GM12878 (cell line): ENCODE data around the gene TOP3A. TPM values are rescaled to one million over a fixed set of nuclear protein-coding genes. Genes with fewer than 3 reads are reported as not detected.

Source experiments
- ATAC-seq: fragments of 200-7000 bp; cut with Tn5 transposase; 3 replicates; pipeline ENCODE4 v1.9.1; 2020; ENCODE audit warnings: mild to moderate bottlenecking, moderate library complexity
- BruUV-seq: library from RNA; stranded (reverse); fragments of 400-500 nt; replicated peaks from 2 replicates; lab custom pipeline; 2021; lab: Mats Ljungman, UMichigan
- CTCF ChIA-PET: fragments of 300-600 bp; sonication (Branson Sonifier 250); formaldehyde crosslinking; extraction: SDS; loops from one replicate; lab custom pipeline; 2021; ENCODE audit warnings: inconsistent platforms; lab: Yijun Ruan, JAX
- POLR2A ChIA-PET: fragments of 350-600 bp; formaldehyde crosslinking; extraction: SDS; loops from one replicate; lab custom pipeline; 2021; ENCODE audit warnings: inconsistent platforms; lab: Charles Lee
- RAD21 ChIA-PET: fragments of 300-600 bp; sonication (Branson Sonifier 250); formaldehyde crosslinking; loops from one replicate; lab custom pipeline; 2023; ENCODE audit warnings: antibody characterized with exemption; ENCODE audit not compliant: unreplicated experiment; lab: Charles Lee
- SMC1A ChIA-PET: fragments of 300-600 bp; sonication (Branson Sonifier 250); formaldehyde crosslinking; loops from one replicate; lab custom pipeline; 2023; ENCODE audit not compliant: unreplicated experiment, uncharacterized antibody; lab: Charles Lee
- DNase-seq: peaks from one replicate; pipeline ENCODE4 v3.0.0-alpha.2; 2011; ENCODE audit warnings: low read depth, low spot score
- FAIRE-seq: peaks from 3 replicates; lab custom pipeline; 2011; peaks lifted over from hg19 to GRCh38; lab: Jason Lieb, UNC
- H2AFZ ChIP-seq: 2 replicates; pipeline ENCODE4 v1.6.0; 2011; ENCODE audit warnings: low read depth, low read length, control low read depth; ENCODE audit not compliant: control insufficient read depth
- H3K27ac ChIP-seq: 2 replicates; pipeline ENCODE4 v1.5.1; 2011; ENCODE audit warnings: control low read depth; ENCODE audit not compliant: control insufficient read depth, insufficient read depth
- H3K27me3 ChIP-seq, 2 experiments: replicated peaks in 1 of 2; 2 replicates each; pipeline versions ENCODE4 v1.6.0 to v1.6.1; 2011; ENCODE audit warnings: low read length in 1 of 2; ENCODE audit not compliant: control insufficient read depth in 2 of 2, insufficient read depth in 2 of 2
- H3K36me3 ChIP-seq, 2 experiments: 2 replicates each; pipeline ENCODE4 v1.5.1; 2011; ENCODE audit warnings: low read length in 1 of 2; ENCODE audit not compliant: control insufficient read depth in 2 of 2, insufficient read depth in 2 of 2
- H3K4me1 ChIP-seq: 2 replicates; pipeline ENCODE4 v1.6.1; 2011; ENCODE audit warnings: mild to moderate bottlenecking, low read length, moderate library complexity, mixed read lengths; ENCODE audit not compliant: control insufficient read depth, insufficient read depth
- H3K4me2 ChIP-seq: 2 replicates; pipeline ENCODE4 v1.6.0; 2011; ENCODE audit warnings: control low read depth; ENCODE audit not compliant: control insufficient read depth, insufficient read depth
- H3K4me3 ChIP-seq: fragments of 200-600 bp; sonication (generic); 2 replicates; pipeline ENCODE4 v1.5.1; 2016
- H3K79me2 ChIP-seq: 2 replicates; pipeline ENCODE4 v1.6.0; 2011; ENCODE audit warnings: low read length; ENCODE audit not compliant: control insufficient read depth, insufficient read depth
- H3K9ac ChIP-seq: 2 replicates; pipeline ENCODE4 v1.8.0; 2011; ENCODE audit warnings: low read length, control low read depth, mixed read lengths; ENCODE audit not compliant: control insufficient read depth, insufficient read depth
- H3K9me3 ChIP-seq: replicated peaks from 3 replicates; pipeline ENCODE4 v1.5.1; 2011; ENCODE audit warnings: mild to moderate bottlenecking, low read length; ENCODE audit not compliant: control insufficient read depth, insufficient read depth
- H4K20me1 ChIP-seq: 2 replicates; pipeline ENCODE4 v1.6.0; 2011; ENCODE audit not compliant: control insufficient read depth, insufficient read depth
- MTA3 ChIP-seq: IDR thresholded peaks from 2 replicates; pipeline ENCODE4 v1.6.1; 2012; ENCODE audit warnings: low read length, inconsistent platforms, borderline replicate concordance
- ZNF217 ChIP-seq: fragments of 450-650 bp; IDR thresholded peaks from 2 replicates; pipeline ENCODE4 v1.6.1; 2017; ENCODE audit warnings: antibody characterized with exemption, mild to moderate bottlenecking
- ZNF384 ChIP-seq: IDR thresholded peaks from 2 replicates; pipeline ENCODE4 v1.6.1; 2012; ENCODE audit warnings: low read depth, mild to moderate bottlenecking, low read length, improper control_type of control experiment, borderline replicate concordance
- whole genome bisulfite sequencing: methylation state at CpG from one replicate; pipeline ENCODE4 v1.1.6; 2016; ENCODE audit warnings: low lambda C conversion rate; ENCODE audit not compliant: insufficient replicate concordance, insufficient coverage; ENCODE audit errors: missing lambda C conversion rate; 5-methylcytosine and 5-hydroxymethylcytosine counted together
- in situ Hi-C: fragments of 300-500 bp; cut with MboI; formaldehyde crosslinking; loops from 9 replicates; pipeline ENCODE4 v1.14.3; 2018; ENCODE audit warnings: mixed read lengths
- intact Hi-C: fragments of 100-400 bp; cut with micrococcal nuclease; formaldehyde crosslinking; loops from one replicate; pipeline ENCODE4 v1.14.2; 2022; ENCODE audit not compliant: unreplicated experiment
- polyA plus RNA-seq, 11 experiments: library from polyadenylated mRNA; depleted of rRNA in 4 of 11; unstranded in 6 of 11; stranded (reverse) in 5 of 11; fragments of >200 nt; fragmentation: Nextera tagmentation in 4 of 11; fragmentation: Illumina TruSeq in 1 of 11; extraction: Ambion mirVana in 4 of 11; extraction: Trizol in 1 of 11; gene quantifications; 1 replicate in 1 of 11; 2 replicates in 10 of 11; pipeline versions ENCODE4 v1.2.1 to v1.2.3, GENCODE V29; 2011 to 2016; ENCODE audit warnings: inconsistent platforms in 2 of 11, missing spikeins in 2 of 11, low read depth in 1 of 11
- total RNA-seq, 4 experiments: library from RNA; depleted of rRNA in 3 of 4; stranded (reverse); fragments of >200 nt in 3 of 4; fragmentation: Illumina TruSeq in 1 of 4; extraction: Trizol in 1 of 4; gene quantifications; 2 replicates each; pipeline versions ENCODE4 v1.2.1 to v1.2.3, GENCODE V29; 2013 to 2021
- TF ChIP-seq, protein P1 (sequence below): IDR thresholded peaks from 2 replicates; pipeline ENCODE4 v1.6.1; 2012; ENCODE audit warnings: low read depth, low read length, improper control_type of control experiment
- TF ChIP-seq, protein P2 (sequence below): fragments of 450-650 bp; IDR thresholded peaks from 2 replicates; pipeline ENCODE4 v1.6.1; 2017; ENCODE audit warnings: mild to moderate bottlenecking, low read depth, inconsistent platforms; ENCODE audit not compliant: poor library complexity, severe bottlenecking
- TF ChIP-seq, protein P3 (sequence below): fragments of 450-650 bp; conservative IDR thresholded peaks from 2 replicates; pipeline ENCODE4 v1.6.1; 2017; ENCODE audit warnings: mild to moderate bottlenecking, moderate library complexity

The TOP3A gene
- total and polyA plus RNA-seq, 10 of the 15 experiments (the other 5 are each of a cell fraction or from before 2014, with no cell fraction given) = 4.2 to 51.9 (median 31.8) TPM

DNA sequence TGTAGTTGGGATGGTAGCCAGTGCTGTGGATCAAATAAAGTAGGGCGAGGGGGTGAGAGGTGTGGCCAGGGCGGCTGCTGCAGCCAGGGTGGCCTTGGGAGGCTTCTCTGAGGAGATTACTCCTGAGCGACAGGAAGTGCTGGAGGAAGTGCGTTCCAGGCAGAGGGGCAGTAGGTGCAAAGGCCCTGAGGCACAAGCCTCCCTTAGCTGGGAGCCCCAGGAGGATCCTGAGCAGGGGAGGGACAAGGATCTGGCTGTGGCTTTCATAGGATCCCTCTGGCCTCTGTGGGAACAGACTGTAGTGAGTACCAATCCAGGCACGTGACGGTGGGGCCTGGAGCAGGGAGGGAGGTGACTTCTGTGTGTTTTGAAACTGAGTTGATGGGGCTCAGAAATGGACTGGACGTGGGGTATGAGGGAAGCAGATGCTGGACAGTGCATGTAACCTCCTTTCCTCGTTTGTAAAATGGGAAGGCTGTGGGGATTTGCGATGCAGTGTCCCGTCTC lies 86.6 kb downstream of the TOP3A start:
- no peaks in the 10 kb centered on the region for H4K20me1 ChIP-seq
- no peak overlapping the region for H3K9ac ChIP-seq
- H3K36me3 ChIP-seq = no peaks in the 10 kb centered on the region
- H3K4me2 ChIP-seq = no peak overlapping the region
- no peak for DNase-seq
- H3K27me3 ChIP-seq = no peaks in the 10 kb centered on the region
- in situ Hi-C loops (no loop called here), intact Hi-C loops (loop anchor here (5.0 kb wide), 1 partner anchor 46 kb away; the partner anchor contains the start of gene ALKBH5)
- POLR2A ChIA-PET = no interaction called here
- ATAC-seq = no peak
- TF ChIP-seq, protein P1, sequence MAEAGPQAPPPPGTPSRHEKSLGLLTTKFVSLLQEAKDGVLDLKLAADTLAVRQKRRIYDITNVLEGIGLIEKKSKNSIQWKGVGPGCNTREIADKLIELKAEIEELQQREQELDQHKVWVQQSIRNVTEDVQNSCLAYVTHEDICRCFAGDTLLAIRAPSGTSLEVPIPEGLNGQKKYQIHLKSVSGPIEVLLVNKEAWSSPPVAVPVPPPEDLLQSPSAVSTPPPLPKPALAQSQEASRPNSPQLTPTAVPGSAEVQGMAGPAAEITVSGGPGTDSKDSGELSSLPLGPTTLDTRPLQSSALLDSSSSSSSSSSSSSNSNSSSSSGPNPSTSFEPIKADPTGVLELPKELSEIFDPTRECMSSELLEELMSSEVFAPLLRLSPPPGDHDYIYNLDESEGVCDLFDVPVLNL = no peak
- TF ChIP-seq, protein P2, sequence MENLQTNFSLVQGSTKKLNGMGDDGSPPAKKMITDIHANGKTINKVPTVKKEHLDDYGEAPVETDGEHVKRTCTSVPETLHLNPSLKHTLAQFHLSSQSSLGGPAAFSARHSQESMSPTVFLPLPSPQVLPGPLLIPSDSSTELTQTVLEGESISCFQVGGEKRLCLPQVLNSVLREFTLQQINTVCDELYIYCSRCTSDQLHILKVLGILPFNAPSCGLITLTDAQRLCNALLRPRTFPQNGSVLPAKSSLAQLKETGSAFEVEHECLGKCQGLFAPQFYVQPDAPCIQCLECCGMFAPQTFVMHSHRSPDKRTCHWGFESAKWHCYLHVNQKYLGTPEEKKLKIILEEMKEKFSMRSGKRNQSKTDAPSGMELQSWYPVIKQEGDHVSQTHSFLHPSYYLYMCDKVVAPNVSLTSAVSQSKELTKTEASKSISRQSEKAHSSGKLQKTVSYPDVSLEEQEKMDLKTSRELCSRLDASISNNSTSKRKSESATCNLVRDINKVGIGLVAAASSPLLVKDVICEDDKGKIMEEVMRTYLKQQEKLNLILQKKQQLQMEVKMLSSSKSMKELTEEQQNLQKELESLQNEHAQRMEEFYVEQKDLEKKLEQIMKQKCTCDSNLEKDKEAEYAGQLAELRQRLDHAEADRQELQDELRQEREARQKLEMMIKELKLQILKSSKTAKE = no peak
- TF ChIP-seq ZNF384 (no peak), MTA3 (no peak), ZNF217 (no peak)
- TF ChIP-seq, protein P3, sequence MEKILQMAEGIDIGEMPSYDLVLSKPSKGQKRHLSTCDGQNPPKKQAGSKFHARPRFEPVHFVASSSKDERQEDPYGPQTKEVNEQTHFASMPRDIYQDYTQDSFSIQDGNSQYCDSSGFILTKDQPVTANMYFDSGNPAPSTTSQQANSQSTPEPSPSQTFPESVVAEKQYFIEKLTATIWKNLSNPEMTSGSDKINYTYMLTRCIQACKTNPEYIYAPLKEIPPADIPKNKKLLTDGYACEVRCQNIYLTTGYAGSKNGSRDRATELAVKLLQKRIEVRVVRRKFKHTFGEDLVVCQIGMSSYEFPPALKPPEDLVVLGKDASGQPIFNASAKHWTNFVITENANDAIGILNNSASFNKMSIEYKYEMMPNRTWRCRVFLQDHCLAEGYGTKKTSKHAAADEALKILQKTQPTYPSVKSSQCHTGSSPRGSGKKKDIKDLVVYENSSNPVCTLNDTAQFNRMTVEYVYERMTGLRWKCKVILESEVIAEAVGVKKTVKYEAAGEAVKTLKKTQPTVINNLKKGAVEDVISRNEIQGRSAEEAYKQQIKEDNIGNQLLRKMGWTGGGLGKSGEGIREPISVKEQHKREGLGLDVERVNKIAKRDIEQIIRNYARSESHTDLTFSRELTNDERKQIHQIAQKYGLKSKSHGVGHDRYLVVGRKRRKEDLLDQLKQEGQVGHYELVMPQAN = no peak
- H3K4me3 ChIP-seq = no peak overlapping the region
- H2AFZ ChIP-seq = no peak overlapping the region
- RAD21 ChIA-PET = no interaction called here
- no peaks in the 10 kb centered on the region for H3K9me3 ChIP-seq
- no TSS peak for BruUV-seq
- CTCF ChIA-PET = no interaction called here
- no peaks in the 10 kb centered on the region for H3K79me2 ChIP-seq
- FAIRE-seq = no peak
- WGBS = 70% methylated on average over 10 of the region's 10 CpGs
- SMC1A ChIA-PET = no interaction called here
- no peak overlapping the region for H3K27ac ChIP-seq
- no peaks in the 10 kb centered on the region for H3K4me1 ChIP-seq
